ENCODE data around the gene DCP1A. TPM values are rescaled to one million over a fixed set of nuclear protein-coding genes. Genes with fewer than 3 reads are reported as not detected.
A peak's percentile ranks its signal among the peaks of the same experiment; 100 is the strongest.
"Not testable (repeated sequence)": the region's sequence is repeated elsewhere in the genome, so short reads cannot be mapped to it uniquely, and the experiment has no call there.

The DCP1A gene
- polyA plus RNA-seq, 4 donors, result 24.9 to 36.5 (median 31.1) TPM

- peak in 3 of 4 donors; percentile 41 to 69 (median 52) for DNase-seq (ENCODE audit: low read depth in 4 of 4, low spot score in 2 of 4)
These were observed 77.2 kb downstream of the DCP1A start for GRCh38 chr3:53269888-53270880.

DNA sequence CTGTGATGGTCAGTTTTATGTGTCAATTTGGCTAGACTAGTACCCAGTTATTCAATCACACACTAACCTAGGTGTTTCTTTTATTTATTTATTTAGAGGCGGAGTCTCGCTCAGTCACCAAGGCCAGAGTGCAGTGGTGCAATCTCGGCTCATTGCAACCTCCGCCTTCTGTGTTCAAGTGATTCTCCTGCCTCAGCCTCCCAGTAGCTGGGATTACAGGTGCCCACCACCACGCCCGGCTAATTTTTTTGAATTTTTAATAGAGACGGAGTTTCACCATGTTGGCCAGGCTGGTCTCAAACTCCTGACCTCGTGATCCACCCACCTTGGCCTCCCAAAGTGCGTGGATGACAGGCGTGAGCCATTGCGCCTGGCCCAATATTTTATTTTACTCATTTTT, 78.2 kb downstream of the DCP1A start:
- not testable (repeated sequence) for DNase-seq (ENCODE audit: low read depth in 4 of 4, low spot score in 2 of 4)

DNA sequence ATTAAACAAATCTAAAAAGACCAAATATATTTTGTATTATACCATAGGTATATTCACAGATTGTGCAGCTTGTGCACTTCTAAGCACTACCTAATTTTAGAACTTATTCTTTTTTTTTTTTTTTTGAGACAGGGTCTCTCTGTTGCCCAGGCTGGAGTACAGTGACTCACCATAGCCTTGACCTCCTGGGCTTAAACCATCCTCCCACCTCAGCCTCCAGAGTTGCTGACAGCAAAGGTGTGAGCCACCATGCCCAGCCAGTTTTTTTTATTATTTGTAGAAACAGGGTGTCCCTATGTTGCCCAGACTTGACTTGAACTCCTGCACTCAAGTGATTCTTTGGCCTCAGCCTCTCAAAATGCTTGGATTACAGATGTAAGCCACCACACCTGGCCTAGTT, 79.6 kb downstream of the DCP1A start:
- no peak for DNase-seq (ENCODE audit: low read depth in 4 of 4, low spot score in 2 of 4)

GRCh38 chr3:53264718-53265117, 82.6 kb downstream of the DCP1A start:
- no peak for DNase-seq (ENCODE audit: low read depth in 4 of 4, low spot score in 2 of 4)

DNA sequence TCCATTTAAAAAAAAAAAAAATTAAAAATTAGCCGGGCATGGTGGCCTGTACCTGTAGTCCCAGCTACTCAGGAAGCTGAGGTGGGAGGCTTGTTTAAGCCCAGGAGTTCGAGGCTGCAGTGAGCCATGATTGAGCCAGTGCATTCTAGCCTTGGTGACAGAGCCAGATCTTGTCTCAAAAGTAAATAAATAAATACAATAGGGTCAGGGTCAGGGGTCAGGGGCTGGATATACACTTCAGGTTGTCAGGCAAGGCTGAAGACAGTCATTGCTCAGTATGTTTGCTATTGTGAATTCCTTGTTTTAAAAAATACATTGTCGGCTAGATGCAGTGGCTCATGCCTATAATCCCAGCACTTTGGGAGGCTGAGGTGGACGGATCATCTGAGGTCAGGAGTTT, 83.4 kb downstream of the DCP1A start:
- DNase-seq (ENCODE audit: low read depth in 4 of 4, low spot score in 2 of 4), result no peak

DNA sequence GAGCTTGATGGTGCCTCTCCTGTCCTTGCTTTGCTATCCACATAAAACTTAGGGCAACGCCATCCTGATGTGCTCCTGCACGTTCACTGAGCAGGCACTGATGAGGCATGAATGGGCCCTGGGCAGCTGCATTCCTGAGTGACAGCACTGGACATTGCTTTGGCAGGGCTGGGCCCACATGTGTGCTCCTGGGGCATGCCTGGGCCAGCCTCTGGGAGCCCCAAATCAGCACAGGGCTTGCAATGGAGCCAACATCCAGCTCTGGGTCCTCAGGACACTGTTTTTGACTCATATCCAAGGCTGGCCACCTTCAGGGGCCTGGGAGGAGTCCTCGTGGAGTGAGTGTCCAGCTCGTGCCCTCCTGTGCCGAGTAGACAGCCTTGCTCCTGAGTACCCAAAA, 85.6 kb downstream of the DCP1A start:
- no peak for DNase-seq (ENCODE audit: low read depth in 4 of 4, low spot score in 2 of 4)

DNA sequence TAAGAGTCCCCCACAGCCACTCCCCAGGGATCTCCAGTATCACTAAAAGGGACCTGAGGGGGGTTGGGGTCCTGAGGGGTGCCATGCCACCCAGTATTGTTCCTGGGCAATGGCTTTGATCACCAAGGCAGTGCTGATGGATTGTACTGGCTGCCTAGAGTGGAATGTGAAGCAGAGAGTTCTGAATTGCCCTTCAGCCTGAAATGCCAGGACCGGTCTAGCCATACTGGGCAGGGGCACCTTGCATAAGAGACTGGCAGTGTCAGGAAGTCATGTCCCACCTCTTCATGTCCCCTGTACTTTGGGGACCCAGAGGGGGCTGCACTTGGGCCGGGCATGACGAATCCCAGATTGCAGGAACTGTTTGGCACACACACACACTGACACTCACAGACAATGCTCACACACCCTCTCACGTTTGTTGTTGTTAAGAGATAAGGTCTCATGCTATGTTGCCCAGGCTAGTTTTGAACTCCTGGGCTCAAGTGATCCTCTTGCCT, 87.0 kb downstream of the DCP1A start:
- no peak for DNase-seq (ENCODE audit: low read depth in 4 of 4, low spot score in 2 of 4)

GRCh38 chr3:53259427-53260259, 87.7 kb downstream of the DCP1A start:
- DNase-seq (ENCODE audit: low read depth in 4 of 4, low spot score in 2 of 4), result no peak

- DNase-seq (ENCODE audit: low read depth in 4 of 4, low spot score in 2 of 4), result no peak
These were observed 88.5 kb downstream of the DCP1A start for GRCh38 chr3:53258600-53259426.

GRCh38 chr3:53257465-53257864, 89.9 kb downstream of the DCP1A start:
- DNase-seq (ENCODE audit: low read depth in 4 of 4, low spot score in 2 of 4), result no peak

- no peak for DNase-seq (ENCODE audit: low read depth in 4 of 4, low spot score in 2 of 4)
These were observed 90.7 kb downstream of the DCP1A start for GRCh38 chr3:53256704-53257055.

GRCh38 chr3:53255775-53256703, 91.3 kb downstream of the DCP1A start, which contains the start of gene TKT:
TKT (minus strand) TSS chr3:53256022; CDS start chr3:53255942, 80 bp downstream.
- peak in 3 of 4 donors; percentile 46 to 65 (median 56) for DNase-seq (ENCODE audit: low read depth in 4 of 4, low spot score in 2 of 4)

DNA sequence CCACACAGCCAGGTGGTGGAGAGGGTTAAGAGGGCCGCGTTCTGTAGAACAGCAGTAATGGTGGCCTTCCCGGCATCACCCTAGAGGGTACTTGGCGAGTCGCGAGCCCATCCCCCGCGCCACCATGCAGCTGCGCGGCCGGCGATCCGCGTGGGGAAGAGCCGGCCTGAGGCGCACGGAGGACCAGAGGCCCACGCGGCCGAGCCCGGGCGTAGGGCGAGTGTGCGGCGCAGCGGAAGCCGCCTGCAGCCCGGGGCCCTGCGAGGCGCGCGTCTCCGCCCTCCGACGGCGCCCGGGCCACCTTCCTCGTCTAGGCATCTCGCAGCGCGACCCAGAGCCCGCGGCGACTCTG, 91.9 kb downstream of the DCP1A start:
- peak in 3 of 4 donors; percentile 13 to 18 (median 17) for DNase-seq (ENCODE audit: low read depth in 4 of 4, low spot score in 2 of 4)

DNA sequence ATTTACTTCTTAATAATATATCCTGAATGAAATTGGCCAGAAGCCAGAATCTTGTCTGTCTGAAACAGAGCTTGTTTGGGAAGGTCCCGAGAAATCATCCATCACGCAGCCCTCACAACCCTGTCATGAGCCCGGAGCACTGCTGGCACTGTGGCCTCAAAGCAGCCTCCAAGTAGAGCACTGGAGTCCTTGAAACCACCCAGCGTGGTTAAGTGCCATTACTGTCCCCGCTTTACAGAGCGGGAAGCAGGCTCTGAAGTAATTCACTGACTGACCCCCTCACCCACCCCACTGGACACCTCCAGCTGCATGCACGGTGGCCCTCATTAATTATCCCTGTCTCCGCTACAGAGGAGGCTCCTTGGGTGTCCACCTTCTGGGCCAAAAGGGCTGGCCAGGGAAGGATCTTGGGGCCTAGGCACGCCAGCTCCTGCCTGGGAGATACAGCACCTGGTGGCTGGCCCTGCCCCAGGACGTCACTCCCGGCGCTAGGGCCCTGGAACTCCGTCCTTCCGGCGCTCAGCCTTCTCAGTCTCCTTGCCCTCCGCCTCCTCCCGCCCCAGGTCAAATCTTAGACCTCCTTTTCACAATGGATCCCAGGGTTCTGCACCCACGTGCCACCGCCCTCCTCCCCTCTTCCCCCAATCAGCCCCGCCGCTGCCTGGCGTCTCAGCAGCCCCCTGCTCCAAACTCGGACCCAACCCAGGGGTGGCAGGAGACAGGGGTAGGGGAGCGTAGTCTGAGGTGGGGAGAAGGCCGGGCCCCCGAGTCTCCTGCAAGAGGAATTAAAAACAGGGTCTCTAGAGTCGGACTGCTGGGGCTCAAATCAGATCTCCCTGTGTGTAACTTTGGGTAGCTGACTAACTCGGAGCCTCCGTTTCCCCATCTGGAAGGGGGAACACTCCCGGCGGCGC, 92.6 kb downstream of the DCP1A start:
- peak in 3 of 4 donors; percentile 36 to 63 (median 42) for DNase-seq (ENCODE audit: low read depth in 4 of 4, low spot score in 2 of 4)

GRCh38 chr3:53253707-53254508, 93.4 kb downstream of the DCP1A start:
- no peak for DNase-seq (ENCODE audit: low read depth in 4 of 4, low spot score in 2 of 4)

- not testable (repeated sequence) for DNase-seq (ENCODE audit: low read depth in 4 of 4, low spot score in 2 of 4)
These were observed 94.4 kb downstream of the DCP1A start for GRCh38 chr3:53252947-53253322.
